GM12873 (cell line): ENCODE data around the gene GINS2.

Experiments used
- TF ChIP-seq, protein P1 (sequence below): IDR thresholded peaks from 2 replicates; pipeline ENCODE4 v1.5.1; 2012; ENCODE audit warnings: low read depth, mild to moderate bottlenecking, moderate library complexity, low read length, control low read depth; ENCODE audit not compliant: insufficient read depth; ENCODE audit errors: missing control alignments

GINS2 gene

DNA sequence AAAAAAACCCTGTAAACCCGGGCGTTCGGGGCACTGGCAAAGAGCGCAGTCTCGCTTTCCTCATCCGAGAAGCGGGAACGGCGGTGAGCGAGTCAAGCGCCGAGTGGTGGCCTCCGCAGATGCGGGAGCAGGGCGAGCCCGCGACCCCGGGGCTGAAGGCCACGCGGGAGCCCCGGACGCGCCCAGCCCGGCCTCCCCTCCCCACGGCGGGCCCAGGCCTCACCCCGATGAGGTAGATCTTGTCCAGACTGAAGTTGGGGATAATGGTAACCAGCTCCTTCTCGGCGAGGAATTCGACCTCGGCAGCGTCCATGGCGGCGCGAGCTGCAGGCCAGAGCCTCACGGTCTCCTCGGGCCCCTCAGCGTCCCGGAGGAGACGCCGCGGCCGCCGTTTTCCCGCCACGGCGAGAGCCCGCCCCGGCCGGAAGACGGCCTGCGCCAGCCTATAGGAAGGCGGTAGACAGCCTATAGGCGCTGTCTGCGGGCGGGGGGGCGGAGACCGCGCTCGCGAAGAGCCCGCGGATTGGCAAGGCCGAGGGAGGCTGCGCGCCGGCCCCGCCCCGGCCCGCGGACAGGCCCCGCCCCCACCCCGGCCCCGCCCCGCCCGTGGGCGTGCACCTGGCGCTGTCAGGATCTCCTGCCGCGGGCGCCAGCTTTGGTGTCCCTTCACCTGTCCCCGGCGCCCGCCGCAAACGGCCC is at the start of gene GINS2:
TSS of gene GINS2 (minus strand) at position 369 of the 699 bp plus-strand sequence. CDS start at position 313, 56 bp downstream.
- TF ChIP-seq, protein P1, sequence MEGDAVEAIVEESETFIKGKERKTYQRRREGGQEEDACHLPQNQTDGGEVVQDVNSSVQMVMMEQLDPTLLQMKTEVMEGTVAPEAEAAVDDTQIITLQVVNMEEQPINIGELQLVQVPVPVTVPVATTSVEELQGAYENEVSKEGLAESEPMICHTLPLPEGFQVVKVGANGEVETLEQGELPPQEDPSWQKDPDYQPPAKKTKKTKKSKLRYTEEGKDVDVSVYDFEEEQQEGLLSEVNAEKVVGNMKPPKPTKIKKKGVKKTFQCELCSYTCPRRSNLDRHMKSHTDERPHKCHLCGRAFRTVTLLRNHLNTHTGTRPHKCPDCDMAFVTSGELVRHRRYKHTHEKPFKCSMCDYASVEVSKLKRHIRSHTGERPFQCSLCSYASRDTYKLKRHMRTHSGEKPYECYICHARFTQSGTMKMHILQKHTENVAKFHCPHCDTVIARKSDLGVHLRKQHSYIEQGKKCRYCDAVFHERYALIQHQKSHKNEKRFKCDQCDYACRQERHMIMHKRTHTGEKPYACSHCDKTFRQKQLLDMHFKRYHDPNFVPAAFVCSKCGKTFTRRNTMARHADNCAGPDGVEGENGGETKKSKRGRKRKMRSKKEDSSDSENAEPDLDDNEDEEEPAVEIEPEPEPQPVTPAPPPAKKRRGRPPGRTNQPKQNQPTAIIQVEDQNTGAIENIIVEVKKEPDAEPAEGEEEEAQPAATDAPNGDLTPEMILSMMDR, result no peak

DNA sequence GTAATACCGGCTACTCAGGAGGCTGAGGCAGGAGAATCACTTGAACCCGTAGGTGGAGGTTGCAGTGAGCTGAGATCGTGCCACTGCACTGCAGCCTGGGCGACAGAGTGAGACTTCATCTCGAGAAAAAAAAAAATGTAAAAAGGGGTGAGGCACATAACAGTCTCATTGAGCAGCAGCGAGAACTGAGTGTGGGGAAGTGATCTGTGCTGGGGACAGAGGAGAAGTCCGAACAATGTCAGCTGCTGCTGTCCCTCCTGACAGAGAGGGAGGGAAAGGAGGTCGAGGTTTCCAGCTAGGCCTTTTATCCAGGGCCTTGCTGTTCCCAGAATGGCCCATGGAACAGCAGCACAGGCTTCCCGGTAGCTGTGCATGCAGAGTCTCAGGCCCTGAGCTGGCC is 48.2 kb upstream of the GINS2 start:
- TF ChIP-seq, protein P1, result no peak

DNA sequence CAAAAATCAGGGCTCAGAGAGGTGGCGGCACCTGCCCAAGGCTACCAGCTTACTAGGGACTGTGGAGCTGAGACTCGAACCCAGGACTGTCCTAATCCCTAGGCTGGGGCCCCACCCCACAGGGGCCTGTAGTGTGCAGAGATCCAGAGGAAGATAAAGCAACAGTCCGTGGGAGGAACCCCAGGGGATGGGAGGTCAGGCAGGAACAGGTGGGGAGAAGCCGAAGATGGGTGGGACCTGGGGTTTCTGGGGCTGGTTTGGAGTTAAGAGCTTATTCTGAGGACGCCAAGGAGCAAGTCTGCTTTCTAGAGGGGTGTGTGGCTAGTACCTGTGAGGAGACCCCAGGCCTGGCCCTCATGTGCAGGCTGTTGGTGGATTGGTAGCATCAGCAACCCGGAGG is 47.2 kb upstream of the GINS2 start:
- TF ChIP-seq, protein P1, result no peak

DNA sequence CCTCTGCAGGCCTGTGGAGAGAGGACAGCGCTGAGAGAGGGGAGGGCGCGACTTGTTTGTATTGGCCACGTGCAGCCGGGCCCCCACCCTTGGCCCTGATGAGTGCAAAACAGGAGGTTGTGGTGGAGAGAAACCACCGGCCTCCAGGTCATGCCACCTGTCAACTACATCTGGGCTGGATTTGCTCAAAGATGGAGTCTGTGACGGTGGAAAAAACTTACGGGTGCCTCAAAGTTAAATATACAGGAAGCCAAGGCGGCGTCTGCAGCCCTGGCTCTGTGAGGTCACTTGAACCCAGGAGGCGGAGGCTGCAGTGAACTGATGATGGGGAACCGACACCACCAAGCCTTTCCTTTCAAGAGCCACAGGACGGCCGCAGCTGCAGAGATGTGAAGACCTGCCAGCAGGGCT is 46.5 kb upstream of the GINS2 start:
- TF ChIP-seq, protein P1, result no peak

DNA sequence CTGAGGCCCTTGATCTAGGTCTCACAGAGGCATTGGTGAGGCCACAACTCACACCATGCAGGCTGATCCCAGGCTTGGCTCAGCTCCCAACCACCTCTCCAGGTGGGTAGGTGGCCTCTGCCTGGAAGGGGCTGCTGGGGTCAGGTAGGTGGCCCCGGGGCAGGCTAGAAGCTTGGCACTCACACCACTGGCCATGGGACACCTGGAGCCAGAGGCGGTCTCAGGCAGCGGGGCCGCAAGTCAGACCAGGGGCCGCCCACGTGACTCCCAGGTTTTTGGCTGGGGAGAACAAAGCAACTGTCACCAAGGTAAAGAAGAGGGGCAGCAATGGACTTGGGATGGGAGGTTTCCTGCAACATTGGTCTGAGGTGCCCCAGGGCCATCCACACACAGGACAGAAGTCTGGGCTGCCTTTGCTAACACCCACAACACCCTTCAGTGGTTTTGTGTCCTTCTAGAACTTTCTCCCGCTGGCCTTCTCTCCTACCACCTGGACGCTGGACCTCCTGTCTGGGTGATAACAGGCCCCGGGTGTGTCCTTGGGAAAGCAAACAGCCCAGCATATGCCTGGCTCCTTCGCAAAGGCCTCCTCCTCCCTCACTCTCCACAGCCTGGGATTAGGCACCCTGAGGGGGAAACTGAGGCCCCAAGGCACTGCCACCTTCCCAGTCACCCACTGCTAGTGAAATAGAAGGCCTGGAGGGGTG is 45.7 kb upstream of the GINS2 start:
- TF ChIP-seq, protein P1, result no peak

DNA sequence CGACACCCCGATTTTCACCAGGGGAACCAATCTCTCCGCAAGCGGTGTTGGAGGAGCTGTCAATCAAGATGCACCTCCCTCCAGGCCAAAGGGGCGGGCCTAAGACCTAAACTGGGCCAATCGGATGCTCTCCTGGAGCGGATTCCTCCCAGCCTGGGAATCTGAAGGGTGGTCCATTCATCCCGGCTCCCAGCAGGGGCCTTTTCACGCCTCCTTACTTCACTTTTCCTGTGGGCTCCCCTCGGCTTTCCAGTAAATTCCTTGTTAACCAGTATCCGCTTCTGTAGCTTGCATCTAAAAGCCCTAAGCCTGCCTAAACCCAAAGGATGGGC is 45.1 kb upstream of the GINS2 start:
- TF ChIP-seq, protein P1, result no peak

DNA sequence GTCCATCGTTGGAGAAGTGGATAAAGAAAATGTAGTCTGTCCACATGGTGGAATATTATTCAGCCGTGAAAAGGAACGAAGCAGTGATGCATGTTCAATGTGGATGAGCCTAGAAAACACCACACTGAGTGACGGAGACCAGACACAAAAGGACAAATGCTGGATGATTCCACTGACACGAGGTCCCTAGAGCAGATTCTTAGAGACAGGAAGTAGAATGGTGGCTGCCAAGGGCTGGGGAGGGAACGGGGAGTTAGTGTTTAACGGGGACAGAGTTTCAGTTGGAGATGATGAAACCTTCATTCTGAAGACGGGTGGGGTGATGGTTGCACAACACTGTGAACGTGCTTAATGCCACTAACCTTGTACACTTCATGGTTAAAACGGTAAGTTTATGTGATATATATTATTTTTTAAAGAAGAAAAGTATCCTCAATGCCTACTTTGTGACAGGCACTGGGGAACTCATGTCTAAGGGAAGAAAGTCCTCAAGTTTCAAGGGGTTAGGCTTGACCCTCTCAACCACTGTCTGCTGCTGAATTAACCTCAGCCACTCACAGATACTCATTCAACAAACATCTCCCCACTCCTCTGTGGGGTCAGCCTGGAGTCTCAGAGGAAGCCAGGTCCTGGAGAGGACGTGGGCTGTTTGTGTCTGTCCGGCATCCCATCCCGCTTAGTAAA is 44.5 kb upstream of the GINS2 start:
- TF ChIP-seq, protein P1, result no peak
